Mesothelial cell of epicardium (in vitro differentiated cells): Measurements from ENCODE around the gene SPEN. TPM values are rescaled to one million over a fixed set of nuclear protein-coding genes. Genes with fewer than 3 reads are reported as not detected.
"Not testable (repeated sequence)": the region's sequence is repeated elsewhere in the genome, so short reads cannot be mapped to it uniquely, and the experiment has no call there.

Source experiments
- DNase-seq, 2 experiments: peaks; one replicate each; pipeline ENCODE4 v3.0.0; 2021; ENCODE audit warnings: low spot score in 2 of 2; ENCODE audit not compliant: unreplicated experiment in 2 of 2
- H3K27ac Mint-ChIP-seq: 2 replicates; pipeline ENCODE4 v1.8.0; 2021; ENCODE audit warnings: mixed read lengths
- H3K27me3 Mint-ChIP-seq: 2 replicates; pipeline ENCODE4 v1.8.0; 2021; ENCODE audit warnings: low read depth, mixed read lengths
- H3K36me3 Mint-ChIP-seq: 2 replicates; pipeline ENCODE4 v1.8.0; 2021; ENCODE audit warnings: mixed read lengths
- H3K4me1 Mint-ChIP-seq: 2 replicates; pipeline ENCODE4 v1.8.0; 2021; ENCODE audit warnings: mixed read lengths
- H3K4me3 Mint-ChIP-seq: 2 replicates; pipeline ENCODE4 v1.8.0; 2021; ENCODE audit warnings: mild to moderate bottlenecking, moderate library complexity, mixed read lengths
- H3K9me3 Mint-ChIP-seq: 2 replicates; pipeline ENCODE4 v1.8.0; 2021; ENCODE audit warnings: mixed read lengths
- CTCF ChIP-seq: fragments of 200-600 bp; sonication (generic); IDR thresholded peaks from one replicate; pipeline ENCODE4 v1.5.0; 2021; ENCODE audit warnings: antibody characterized with exemption; ENCODE audit not compliant: unreplicated experiment
- total RNA-seq: library from RNA; stranded (reverse); gene quantifications from 3 replicates; pipeline ENCODE4 v1.2.1, GENCODE V29; 2021

The SPEN gene
- total RNA-seq, 1 donor from 2014 or later: 88.0 TPM

- peaks cover 13% of the 10 kb centered on the region for H3K4me1 Mint-ChIP-seq
- no peaks in the 10 kb centered on the region for H3K27me3 Mint-ChIP-seq
- peaks cover 20% of the 10 kb centered on the region for H3K36me3 Mint-ChIP-seq
- H3K9me3 Mint-ChIP-seq: peaks cover 7% of the 10 kb centered on the region
- peak overlapping the region; percentile 86 for H3K27ac Mint-ChIP-seq
- peak overlapping the region; percentile 87 for H3K4me3 Mint-ChIP-seq
- TF ChIP-seq CTCF: no peak
- no peak for DNase-seq
Measured at GRCh38 chr1:15975358-15975804, 127.9 kb downstream of the SPEN start.

DNA sequence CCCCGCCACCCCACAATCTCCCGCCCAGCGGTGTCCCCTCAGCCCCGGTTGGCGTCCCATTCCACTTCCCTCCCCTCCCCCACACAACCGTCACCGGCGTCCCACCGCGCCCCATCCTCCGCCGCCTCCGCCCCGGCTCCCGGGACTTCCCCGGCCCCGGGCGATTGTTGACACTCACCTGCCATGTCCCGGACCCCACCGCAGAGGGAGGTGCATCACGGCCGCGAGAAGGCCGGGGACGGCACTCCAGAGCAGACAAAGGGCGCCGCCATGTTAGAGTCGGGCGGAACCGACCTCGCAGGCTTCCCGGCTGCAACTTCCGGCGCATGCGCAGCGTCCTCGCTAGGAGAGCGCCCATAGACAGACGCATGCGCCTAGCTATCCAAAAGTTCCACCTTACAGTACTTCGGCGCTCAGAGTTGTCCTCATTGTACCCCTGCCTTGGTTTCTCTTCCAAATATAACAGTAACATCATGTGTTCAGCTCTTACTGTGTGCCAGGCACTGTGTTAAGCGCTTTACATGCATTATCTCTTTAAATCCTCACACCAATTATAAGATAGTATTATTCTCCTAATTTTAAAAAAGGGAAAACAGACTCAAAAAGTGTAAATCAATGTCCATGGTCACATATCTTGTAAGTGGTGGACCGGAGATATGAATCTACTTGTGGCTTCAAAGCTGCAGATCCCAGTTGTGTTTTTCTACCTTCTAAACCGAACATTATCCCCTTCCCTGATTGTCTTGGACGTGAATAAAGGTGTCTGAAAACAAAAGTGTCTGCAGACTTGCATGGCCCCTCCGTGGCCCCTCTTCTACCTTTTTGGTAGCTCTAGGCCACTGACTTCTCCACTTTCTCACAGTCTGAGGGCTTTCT, 128.5 kb downstream of the SPEN start, which contains the start of gene ZBTB17:
TSS of gene ZBTB17 (minus strand) at position 297 of the 876 bp plus-strand sequence. CDS start 27,606 bp downstream, outside the sequence.
- no peaks in the 10 kb centered on the region for H3K27me3 Mint-ChIP-seq
- peak; percentile 92 to 96 for DNase-seq
- H3K36me3 Mint-ChIP-seq: peaks cover 15% of the 10 kb centered on the region
- H3K9me3 Mint-ChIP-seq: peaks cover 7% of the 10 kb centered on the region
- no peak for TF ChIP-seq CTCF
- H3K4me3 Mint-ChIP-seq: peak within 1 kb of the TSS; percentile 87
- peak within 1 kb of the TSS; percentile 88 for H3K27ac Mint-ChIP-seq
- peaks cover 13% of the 10 kb centered on the region for H3K4me1 Mint-ChIP-seq

GRCh38 chr1:15977947-15978346, 130.4 kb downstream of the SPEN start:
- not testable (repeated sequence) for H3K36me3 Mint-ChIP-seq, DNase-seq, H3K27me3 Mint-ChIP-seq, H3K27ac Mint-ChIP-seq, H3K4me3 Mint-ChIP-seq
- peaks cover 13% of the 10 kb centered on the region for H3K4me1 Mint-ChIP-seq
- peaks cover 13% of the 10 kb centered on the region for H3K9me3 Mint-ChIP-seq

DNA sequence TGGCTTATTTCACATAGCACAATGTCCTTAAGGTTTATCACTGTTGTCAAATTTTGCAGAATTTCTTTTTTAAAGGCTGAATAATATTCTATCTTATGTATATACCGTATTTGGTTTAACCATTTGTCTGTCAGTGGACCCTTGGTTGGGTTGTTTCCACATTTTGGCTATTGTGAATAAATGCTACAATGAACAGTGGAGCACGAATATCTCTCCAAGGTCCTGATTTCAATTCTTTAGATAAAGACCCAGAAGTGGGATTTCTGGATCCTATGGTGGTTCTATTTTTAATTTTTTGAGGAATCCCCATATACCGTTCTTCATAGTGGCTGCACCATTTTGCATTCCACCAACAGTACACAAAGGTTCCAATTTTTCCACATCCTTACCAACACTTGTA, 134.2 kb downstream of the SPEN start:
- Mint-ChIP-seq H3K4me3 (no peak overlapping the region), H3K9me3 (peaks cover 23% of the 10 kb centered on the region), H3K36me3 (no peaks in the 10 kb centered on the region), H3K27ac (no peak overlapping the region), H3K27me3 (peaks cover 2% of the 10 kb centered on the region), H3K4me1 (peaks cover under 1% of the 10 kb centered on the region)
- no peak for DNase-seq
- no peak for TF ChIP-seq CTCF

- H3K27ac Mint-ChIP-seq: no peak overlapping the region
- H3K4me3 Mint-ChIP-seq: no peak overlapping the region
- H3K9me3 Mint-ChIP-seq: peaks cover 18% of the 10 kb centered on the region
- H3K27me3 Mint-ChIP-seq: peaks cover 2% of the 10 kb centered on the region
- TF ChIP-seq CTCF: no peak
- H3K36me3 Mint-ChIP-seq: no peaks in the 10 kb centered on the region
- no peaks in the 10 kb centered on the region for H3K4me1 Mint-ChIP-seq
- DNase-seq: no peak
Measured at GRCh38 chr1:15983275-15983674, 135.8 kb downstream of the SPEN start.

DNA sequence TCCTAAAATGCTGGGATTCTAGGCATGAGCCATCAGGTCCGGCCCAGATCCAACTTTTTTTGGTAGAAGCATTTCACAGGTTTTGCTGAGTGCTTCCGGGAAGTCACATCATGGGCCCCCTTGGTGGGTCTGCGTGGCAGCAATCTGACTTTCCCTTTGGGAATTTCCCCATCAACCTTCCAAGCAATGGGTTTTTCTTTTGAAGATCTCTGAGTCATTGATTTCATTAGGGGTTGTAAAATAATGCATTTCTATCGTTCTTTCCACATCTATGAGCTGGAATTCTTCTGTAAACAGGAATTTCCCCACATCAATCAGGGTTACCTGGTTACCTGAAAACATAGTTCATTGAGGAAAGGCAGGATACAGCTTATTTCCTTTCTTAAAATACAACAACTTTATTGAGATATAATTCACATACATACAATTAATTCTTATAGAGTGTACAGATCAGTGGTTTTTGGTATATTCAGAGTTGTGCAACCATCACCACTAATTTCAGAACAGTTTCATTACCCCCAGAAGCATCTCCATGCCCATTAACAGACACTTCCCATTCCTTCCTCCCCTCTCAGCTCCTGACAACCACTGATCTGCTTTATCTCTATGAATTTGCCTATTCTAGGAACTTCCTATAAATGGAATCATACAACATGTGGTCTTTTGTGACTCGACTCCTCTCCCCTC, 138.2 kb downstream of the SPEN start:
- peaks cover 17% of the 10 kb centered on the region for H3K9me3 Mint-ChIP-seq
- TF ChIP-seq CTCF: no peak
- H3K27ac Mint-ChIP-seq: no peak overlapping the region
- DNase-seq: no peak
- no peaks in the 10 kb centered on the region for H3K4me1 Mint-ChIP-seq
- H3K36me3 Mint-ChIP-seq: no peaks in the 10 kb centered on the region
- peaks cover 5% of the 10 kb centered on the region for H3K27me3 Mint-ChIP-seq
- H3K4me3 Mint-ChIP-seq: no peak overlapping the region
